GM18505 (cell line): Measurements from ENCODE around the gene PLA2G10.
A peak's percentile ranks its signal among the peaks of the same experiment; 100 is the strongest.
"Not testable (repeated sequence)": the region's sequence is repeated elsewhere in the genome, so short reads cannot be mapped to it uniquely, and the experiment has no call there.

Experiments
- ATAC-seq: cut with Tn5 transposase; IDR thresholded peaks from one replicate; pipeline ENCODE4 v1.9.1; 2021; ENCODE audit not compliant: unreplicated experiment
- POLR2A ChIP-seq: IDR thresholded peaks from 4 replicates; pipeline ENCODE4 v1.6.1; 2011; ENCODE audit warnings: borderline replicate concordance; ENCODE audit not compliant: insufficient read depth, insufficient read length; ENCODE audit errors: extremely low read depth

Gene PLA2G10, protein sequence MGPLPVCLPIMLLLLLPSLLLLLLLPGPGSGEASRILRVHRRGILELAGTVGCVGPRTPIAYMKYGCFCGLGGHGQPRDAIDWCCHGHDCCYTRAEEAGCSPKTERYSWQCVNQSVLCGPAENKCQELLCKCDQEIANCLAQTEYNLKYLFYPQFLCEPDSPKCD

DNA sequence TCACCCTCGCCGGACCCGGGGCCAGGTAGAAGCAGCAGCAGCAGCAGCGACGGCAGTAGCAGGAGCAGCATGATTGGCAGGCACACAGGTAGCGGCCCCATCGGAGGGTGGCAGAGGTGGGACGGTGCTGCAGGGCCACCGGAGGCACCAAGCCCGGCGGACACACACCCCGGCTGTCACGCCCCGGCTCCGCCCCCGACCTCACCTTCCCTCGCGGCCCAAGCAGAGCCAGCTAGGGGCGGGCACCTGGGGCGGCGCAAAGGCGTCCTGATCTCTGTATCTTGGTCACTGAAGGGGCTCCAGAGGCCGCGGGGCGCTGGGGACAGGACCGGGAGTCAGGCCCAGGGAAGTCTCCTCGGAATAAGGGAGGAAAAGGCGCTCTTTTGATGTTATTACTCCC is at the start of gene PLA2G10:
TSS of gene PLA2G10 (minus strand) at position 180 of the 400 bp plus-strand sequence. CDS start at position 101, 79 bp downstream.
- not testable (repeated sequence) for ATAC-seq

DNA sequence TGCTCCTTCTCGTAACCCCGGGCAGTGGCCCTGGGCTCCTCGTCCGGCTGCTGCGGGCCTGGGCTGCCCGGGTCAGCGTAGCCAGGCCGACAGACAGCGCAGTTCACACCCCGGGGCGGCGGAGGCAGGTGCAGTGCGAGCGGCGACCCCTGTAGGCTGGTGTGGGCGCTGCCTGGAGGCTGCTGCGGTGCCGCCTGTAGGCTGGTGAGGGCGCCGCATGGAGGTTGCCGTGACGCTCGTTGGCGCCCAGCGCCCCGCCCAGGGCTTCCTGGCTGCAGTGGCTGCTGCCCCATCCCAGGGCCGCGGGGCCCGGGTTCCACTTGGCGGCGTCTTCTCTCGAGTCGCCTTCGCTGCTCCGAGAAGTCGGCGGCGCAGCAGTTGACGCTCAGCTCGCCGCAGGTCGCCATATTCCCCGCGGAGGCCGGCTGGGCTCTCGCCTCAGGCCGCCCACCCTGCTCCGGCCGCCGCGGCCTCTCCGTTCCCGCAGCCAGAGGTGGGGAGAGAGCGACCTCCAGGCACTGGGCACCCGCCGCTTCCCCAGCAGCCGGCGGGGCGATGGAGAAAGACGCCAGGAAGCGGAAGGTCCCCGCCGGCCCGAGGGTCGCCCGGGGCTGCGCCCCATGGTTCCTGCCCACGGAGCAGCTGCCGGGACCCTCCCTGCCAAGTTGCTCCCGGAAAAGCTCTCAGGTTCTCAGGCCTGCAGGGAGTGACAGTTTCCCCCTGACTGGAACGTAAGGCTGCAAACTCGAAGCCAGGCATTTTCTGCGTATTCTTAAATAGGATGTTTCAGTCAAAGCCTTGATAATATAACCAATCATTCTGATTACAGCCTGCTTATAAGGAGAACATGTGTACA is 48.4 kb upstream of the PLA2G10 start, which contains the start of gene NPIPA2:
TSS of gene NPIPA2 (plus strand) at position 261 of the 856 bp plus-strand sequence. CDS start 5,533 bp downstream, outside the sequence.
- ATAC-seq = peak; percentile 91

DNA sequence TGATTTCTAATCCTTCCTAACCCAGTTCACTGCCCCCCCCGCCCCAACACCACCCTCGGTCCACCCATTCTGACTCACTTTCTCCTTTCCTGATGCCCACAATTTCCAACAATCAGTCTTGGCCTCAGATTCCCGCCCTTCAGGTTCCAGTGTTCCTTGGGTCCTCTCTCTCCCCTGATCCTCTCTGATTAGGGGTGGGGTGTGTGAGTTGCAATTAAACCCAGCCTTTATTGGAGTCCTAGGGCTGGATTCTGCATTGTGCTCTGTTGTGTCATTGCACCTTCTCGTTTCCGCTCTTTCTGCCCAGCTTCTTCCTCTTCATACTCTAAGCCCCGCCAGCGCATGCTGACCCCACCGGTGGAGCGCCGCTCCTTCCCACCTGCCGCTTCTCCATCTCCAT is 47.7 kb upstream of the PLA2G10 start:
- peak; percentile 31 for ATAC-seq

DNA sequence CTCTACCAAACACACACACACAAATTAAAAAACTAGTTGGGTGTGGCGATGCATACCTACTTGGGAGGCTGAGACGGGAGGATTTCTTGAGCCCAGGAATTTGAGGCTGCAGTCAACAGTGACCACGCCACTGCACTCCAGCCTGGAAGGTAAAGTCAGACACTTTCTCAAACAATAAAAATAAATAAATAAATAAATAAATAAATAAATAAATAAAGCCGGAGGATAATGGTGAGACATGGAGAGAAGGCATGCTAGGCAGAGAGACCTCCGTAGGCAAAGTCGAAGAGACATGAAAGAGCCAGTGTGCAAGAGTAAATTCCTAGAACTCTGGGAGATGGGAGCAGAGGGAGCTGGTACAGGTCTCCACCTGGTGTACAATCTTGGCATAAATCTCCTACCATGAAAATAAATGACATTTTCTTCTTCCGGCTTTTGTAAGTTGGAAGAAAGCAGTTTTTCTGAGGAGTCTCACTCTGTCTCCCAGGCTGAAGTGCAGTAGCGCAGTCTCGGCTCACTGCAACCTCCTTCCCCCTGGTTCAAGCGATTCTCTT is 46.8 kb upstream of the PLA2G10 start:
- ATAC-seq = not testable (repeated sequence)

DNA sequence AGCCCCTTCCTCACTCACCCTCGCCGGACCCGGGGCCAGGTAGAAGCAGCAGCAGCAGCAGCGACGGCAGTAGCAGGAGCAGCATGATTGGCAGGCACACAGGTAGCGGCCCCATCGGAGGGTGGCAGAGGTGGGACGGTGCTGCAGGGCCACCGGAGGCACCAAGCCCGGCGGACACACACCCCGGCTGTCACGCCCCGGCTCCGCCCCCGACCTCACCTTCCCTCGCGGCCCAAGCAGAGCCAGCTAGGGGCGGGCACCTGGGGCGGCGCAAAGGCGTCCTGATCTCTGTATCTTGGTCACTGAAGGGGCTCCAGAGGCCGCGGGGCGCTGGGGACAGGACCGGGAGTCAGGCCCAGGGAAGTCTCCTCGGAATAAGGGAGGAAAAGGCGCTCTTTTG is 39.1 kb upstream of the PLA2G10 start:
- not testable (repeated sequence) for ATAC-seq

DNA sequence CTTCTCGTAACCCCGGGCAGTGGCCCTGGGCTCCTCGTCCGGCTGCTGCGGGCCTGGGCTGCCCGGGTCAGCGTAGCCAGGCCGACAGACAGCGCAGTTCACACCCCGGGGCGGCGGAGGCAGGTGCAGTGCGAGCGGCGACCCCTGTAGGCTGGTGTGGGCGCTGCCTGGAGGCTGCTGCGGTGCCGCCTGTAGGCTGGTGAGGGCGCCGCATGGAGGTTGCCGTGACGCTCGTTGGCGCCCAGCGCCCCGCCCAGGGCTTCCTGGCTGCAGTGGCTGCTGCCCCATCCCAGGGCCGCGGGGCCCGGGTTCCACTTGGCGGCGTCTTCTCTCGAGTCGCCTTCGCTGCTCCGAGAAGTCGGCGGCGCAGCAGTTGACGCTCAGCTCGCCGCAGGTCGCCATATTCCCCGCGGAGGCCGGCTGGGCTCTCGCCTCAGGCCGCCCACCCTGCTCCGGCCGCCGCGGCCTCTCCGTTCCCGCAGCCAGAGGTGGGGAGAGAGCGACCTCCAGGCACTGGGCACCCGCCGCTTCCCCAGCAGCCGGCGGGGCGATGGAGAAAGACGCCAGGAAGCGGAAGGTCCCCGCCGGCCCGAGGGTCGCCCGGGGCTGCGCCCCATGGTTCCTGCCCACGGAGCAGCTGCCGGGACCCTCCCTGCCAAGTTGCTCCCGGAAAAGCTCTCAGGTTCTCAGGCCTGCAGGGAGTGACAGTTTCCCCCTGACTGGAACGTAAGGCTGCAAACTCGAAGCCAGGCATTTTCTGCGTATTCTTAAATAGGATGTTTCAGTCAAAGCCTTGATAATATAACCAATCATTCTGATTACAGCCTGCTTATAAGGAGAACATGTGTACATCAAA is 9.3 kb upstream of the PLA2G10 start, which contains the start of gene NPIPA3:
TSS of gene NPIPA3 (plus strand) at position 256 of the 856 bp plus-strand sequence. CDS start 5,533 bp downstream, outside the sequence.
- peak; percentile 90 for ATAC-seq

DNA sequence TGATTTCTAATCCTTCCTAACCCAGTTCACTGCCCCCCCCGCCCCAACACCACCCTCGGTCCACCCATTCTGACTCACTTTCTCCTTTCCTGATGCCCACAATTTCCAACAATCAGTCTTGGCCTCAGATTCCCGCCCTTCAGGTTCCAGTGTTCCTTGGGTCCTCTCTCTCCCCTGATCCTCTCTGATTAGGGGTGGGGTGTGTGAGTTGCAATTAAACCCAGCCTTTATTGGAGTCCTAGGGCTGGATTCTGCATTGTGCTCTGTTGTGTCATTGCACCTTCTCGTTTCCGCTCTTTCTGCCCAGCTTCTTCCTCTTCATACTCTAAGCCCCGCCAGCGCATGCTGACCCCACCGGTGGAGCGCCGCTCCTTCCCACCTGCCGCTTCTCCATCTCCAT is 8.6 kb upstream of the PLA2G10 start:
- ATAC-seq = not testable (repeated sequence)

DNA sequence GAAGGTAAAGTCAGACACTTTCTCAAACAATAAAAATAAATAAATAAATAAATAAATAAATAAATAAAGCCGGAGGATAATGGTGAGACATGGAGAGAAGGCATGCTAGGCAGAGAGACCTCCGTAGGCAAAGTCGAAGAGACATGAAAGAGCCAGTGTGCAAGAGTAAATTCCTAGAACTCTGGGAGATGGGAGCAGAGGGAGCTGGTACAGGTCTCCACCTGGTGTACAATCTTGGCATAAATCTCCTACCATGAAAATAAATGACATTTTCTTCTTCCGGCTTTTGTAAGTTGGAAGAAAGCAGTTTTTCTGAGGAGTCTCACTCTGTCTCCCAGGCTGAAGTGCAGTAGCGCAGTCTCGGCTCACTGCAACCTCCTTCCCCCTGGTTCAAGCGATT is 7.8 kb upstream of the PLA2G10 start:
- ATAC-seq = not testable (repeated sequence)

DNA sequence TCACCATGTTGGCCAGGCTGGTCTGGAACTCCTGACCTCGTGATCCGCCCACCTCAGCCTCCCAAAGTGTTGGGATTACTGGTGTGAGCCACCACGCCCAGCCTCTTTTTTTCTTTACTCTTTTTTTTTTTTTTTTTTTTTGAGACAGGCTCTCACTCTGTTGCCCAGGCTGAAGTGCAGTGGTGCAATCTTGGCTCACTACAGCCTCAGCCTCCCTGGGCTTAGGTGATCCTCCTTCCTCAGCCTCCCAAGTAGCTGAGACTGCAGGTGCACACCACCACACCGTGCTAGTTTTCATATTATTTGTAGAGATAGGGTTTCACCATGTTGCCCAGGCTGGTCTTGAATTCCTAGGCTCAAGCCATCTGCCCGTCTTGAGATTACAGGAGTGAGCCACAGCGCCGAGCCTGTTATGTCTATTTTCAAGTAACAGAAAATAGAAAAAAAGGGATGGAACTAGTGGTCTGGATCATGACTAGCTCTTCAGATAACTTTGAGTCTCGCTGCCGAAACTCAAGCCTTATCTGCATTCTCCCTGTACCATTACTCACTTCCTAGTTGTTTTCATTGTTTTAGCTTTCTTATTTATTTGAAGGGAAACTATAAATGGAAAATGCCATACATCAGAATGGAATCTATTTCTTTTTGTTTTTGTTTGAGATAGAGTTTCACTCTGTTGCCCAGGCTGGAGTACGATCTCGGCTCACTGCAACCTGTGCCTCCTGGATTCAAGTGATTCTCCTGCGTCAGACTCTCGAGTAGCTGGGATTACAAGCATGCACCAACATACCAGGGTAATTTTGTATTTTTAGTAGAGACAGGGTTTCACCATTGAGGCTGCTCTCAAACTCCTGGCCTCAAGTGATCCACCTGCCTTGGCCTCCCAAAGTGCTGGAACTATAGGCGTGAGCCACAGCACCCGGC is 8.0 kb downstream of the PLA2G10 start:
- not testable (repeated sequence) for ATAC-seq

DNA sequence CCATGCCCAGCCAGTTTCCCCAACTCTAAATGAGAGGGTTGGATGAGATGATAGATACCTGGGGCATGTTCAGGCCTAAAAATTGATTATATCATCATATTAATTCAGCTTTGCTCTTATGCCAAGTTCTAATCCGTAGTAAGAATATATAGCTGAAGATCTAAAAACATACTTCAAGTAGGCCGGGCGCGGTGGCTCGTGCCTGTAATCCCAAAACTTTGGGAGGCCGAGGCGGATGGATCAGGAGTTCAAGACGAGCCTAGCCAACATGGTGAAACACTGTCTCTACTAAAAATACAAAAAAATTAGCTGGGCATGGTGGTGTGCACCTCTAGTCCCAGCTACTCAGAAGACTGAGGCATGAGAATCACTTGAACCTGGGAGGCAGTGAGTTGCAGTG is 12.0 kb downstream of the PLA2G10 start:
- no peak for ATAC-seq
- TF ChIP-seq POLR2A = no peak

DNA sequence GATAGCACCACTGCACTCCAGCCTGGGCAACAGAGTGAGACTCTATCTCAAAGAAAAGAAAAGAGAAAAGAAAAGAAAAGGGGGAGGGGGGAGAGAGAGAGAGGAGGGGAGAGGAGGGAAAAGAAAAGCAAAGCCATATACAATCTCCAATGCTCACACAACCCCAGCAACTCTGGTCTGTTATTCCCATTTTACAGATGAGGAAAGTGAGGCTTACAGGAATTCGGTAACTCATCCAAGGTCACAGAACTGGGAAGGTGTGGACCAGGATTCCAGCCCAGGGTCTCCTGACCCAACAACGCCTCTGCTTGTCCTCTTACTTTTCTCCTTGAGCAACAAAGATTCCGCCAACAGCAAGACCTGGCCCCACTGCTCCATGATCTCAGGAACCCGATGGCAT is 13.0 kb downstream of the PLA2G10 start:
- no peak for TF ChIP-seq POLR2A
- ATAC-seq = no peak

DNA sequence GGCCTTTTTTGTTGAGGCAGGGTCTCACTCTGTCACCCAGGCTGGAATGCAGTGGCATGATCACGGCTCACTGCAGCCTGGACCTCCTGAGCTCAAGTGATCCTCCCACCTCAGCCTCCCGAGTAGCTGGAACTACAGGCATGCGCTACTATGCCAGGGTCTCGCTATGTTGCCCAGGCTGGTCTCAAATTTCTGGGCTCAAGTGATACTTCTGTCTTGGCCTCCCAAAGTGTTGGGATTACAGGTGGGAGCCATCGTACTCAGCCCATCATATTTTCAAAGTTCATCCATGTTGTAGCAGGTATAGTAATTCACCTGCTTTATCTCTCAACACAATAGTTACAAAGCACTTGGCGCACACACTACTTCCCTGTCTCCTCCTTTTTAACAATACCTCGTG is 13.7 kb downstream of the PLA2G10 start:
- not testable (repeated sequence) for ATAC-seq

DNA sequence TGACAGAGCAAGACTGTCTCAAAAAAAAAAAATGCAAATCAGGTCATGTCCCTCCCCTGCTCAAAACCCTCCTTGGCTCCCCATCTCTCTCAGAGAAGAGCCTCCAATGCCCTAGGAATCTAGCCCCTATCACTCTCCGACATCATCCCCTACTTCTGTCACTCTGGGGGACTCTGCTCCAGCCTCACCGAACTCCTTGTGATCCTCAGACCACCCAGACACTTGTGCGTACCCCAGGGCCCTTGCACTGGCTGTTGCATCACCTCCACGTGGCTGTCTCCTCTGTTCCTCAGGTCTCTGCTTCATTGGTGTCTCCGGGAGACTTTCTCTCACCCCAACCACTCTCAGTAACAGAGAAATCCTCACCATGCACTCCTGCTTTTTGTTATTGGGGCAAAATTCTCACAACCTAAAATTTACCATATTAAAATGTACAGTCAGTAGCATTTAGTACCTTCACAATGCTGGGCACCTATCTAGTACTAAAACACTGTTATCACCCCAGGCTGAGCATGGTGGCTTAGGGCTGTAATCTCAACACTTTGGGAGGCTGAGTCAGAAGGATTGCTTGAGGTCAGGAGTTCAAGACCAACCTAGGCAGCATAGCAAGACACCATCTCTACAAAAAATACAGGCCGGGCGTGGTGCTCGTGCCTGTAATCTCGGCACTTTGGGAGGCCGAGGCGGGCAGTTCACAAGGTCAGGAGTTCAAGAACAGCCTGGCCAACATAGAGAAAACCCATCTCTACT is 15.2 kb downstream of the PLA2G10 start:
- no peak for TF ChIP-seq POLR2A
- ATAC-seq = no peak
